HUES64 (cell line): ENCODE results near the gene PRDM15.

Source experiments
- H3K27ac ChIP-seq: 2 replicates; pipeline ENCODE4 v1.7.0; 2013; ENCODE audit warnings: low read depth, low read length, inconsistent platforms
- H3K27me3 ChIP-seq: 2 replicates; pipeline ENCODE4 v1.6.1; 2013; ENCODE audit warnings: mild to moderate bottlenecking, low read length; ENCODE audit not compliant: insufficient read depth
- H3K36me3 ChIP-seq: 2 replicates; pipeline ENCODE4 v1.6.1; 2013; ENCODE audit warnings: mild to moderate bottlenecking, low read length; ENCODE audit not compliant: insufficient read depth
- H3K4me1 ChIP-seq: 2 replicates; pipeline ENCODE4 v1.6.1; 2013; ENCODE audit warnings: mild to moderate bottlenecking, low read length, moderate library complexity; ENCODE audit not compliant: insufficient read depth
- H3K4me3 ChIP-seq: 2 replicates; pipeline ENCODE4 v1.5.1; 2013; ENCODE audit warnings: mild to moderate bottlenecking, low read length, moderate library complexity
- H3K9ac ChIP-seq: 2 replicates; pipeline ENCODE4 v1.6.1; 2013; ENCODE audit warnings: mild to moderate bottlenecking, low read depth, low read length
- H3K9me3 ChIP-seq: 2 replicates; pipeline ENCODE4 v1.6.1; 2013; ENCODE audit warnings: low read depth, low read length; ENCODE audit not compliant: insufficient read depth
- WGBS: fragments of 150-250, 120-280 bp; methylation state at CpG from one replicate; pipeline ENCODE4 v1.1.7; 2013; ENCODE audit warnings: missing lambda C conversion rate; 5-methylcytosine and 5-hydroxymethylcytosine counted together

Gene PRDM15

GRCh38 chr21:41907496-41908258, 28.5 kb upstream of the PRDM15 start:
- no peaks in the 10 kb centered on the region for H3K27me3 ChIP-seq
- no peak overlapping the region for H3K9ac ChIP-seq
- no peak overlapping the region for H3K4me3 ChIP-seq
- no peak overlapping the region for H3K27ac ChIP-seq
- H3K4me1 ChIP-seq: no peaks in the 10 kb centered on the region
- H3K9me3 ChIP-seq: no peaks in the 10 kb centered on the region
- H3K36me3 ChIP-seq: no peaks in the 10 kb centered on the region; the same call in none of the 2 replicates
- 92% methylated on average over 36 of the region's 36 CpGs for WGBS

GRCh38 chr21:41906770-41907169, 27.6 kb upstream of the PRDM15 start:
- Histone ChIP-seq H3K9ac (no peak overlapping the region), H3K4me3 (no peak overlapping the region), H3K36me3 (no peaks in the 10 kb centered on the region; the same call in none of the 2 replicates), H3K9me3 (no peaks in the 10 kb centered on the region), H3K27ac (no peak overlapping the region), H3K4me1 (no peaks in the 10 kb centered on the region), H3K27me3 (no peaks in the 10 kb centered on the region)
- 91% methylated on average over 14 of the region's 14 CpGs for WGBS

DNA sequence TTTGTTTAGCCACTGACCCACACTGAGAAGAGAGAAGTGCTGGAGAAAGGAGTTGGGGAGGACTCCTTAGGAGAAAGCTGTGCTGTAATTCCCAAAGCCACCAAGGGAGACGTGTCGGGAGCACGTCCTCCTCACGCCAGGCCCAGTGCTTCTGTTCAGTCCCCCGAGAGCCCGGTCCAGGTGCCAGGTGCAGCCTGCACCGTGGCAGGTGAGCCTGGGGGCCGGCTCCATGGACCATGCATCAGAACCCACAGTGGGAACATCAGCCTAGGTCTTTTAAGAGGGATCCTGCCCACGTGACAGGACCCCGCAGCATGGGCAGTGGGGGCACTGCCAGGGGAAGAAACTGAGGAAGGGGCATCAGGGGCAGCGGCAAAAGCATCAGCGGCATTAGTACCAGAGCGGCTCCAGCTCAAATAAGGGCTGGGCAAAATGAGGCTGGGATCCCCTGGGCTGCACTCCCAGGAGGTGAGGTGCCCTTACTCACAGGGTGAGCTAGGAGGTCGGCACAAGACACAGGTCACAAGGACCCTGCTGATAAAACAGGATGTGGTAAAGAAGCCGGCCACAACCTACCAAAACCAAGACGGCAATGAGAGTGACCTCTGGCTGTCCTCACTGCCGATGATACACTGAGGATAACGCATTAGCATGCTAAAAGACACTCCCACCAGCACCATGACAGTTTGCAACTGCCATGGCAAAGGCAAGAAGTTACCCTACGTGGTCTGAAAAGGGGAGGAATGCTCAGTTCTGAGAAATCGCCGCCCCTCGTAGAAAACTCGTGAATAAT, 24.6 kb upstream of the PRDM15 start:
- WGBS: 81% methylated on average over 23 of the region's 23 CpGs
- Histone ChIP-seq H3K27me3 (no peaks in the 10 kb centered on the region), H3K4me3 (no peak overlapping the region), H3K4me1 (no peaks in the 10 kb centered on the region), H3K27ac (no peak overlapping the region), H3K36me3 (peaks cover 8% of the 10 kb centered on the region), H3K9me3 (no peaks in the 10 kb centered on the region), H3K9ac (no peak overlapping the region)

- H3K27me3 ChIP-seq: no peaks in the 10 kb centered on the region
- H3K9ac ChIP-seq: no peak overlapping the region
- 95% methylated on average over 8 of the region's 8 CpGs for WGBS
- H3K4me3 ChIP-seq: no peak overlapping the region
- H3K9me3 ChIP-seq: no peaks in the 10 kb centered on the region
- no peak overlapping the region for H3K27ac ChIP-seq
- H3K4me1 ChIP-seq: peaks cover 5% of the 10 kb centered on the region; the same call in 1 of the 2 replicates
- H3K36me3 ChIP-seq: peaks cover 8% of the 10 kb centered on the region
Measured at GRCh38 chr21:41902946-41903345, 23.8 kb upstream of the PRDM15 start.

GRCh38 chr21:41901782-41902181, 22.6 kb upstream of the PRDM15 start:
- no peaks in the 10 kb centered on the region for H3K27me3 ChIP-seq
- H3K4me3 ChIP-seq: no peak overlapping the region
- H3K9ac ChIP-seq: no peak overlapping the region
- H3K4me1 ChIP-seq: peaks cover 17% of the 10 kb centered on the region
- no peaks in the 10 kb centered on the region for H3K9me3 ChIP-seq
- no peak overlapping the region for H3K27ac ChIP-seq
- WGBS: 90% methylated on average over 2 of the region's 3 CpGs
- peaks cover 8% of the 10 kb centered on the region for H3K36me3 ChIP-seq

DNA sequence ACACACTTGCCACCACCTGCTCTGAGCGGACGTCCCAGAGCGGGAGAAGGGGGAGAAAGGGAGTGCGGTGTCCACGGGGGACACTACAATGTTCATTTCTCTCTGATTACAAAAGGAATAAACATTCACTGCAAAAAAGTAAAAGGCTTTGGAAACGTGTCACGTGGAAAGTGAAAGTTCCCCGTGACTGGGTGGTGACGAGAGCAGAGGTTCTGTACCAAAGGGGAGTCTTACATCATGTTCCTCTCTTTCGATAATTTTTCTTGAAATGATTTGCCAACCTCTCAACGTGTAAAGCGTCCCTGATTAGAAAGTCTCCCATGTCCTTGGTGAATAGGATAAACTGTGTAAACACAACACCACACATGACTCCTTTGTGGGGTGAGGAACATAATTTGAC, 22.0 kb upstream of the PRDM15 start:
- Histone ChIP-seq H3K9me3 (no peaks in the 10 kb centered on the region), H3K36me3 (peaks cover 8% of the 10 kb centered on the region), H3K27me3 (no peaks in the 10 kb centered on the region), H3K4me3 (no peak overlapping the region), H3K9ac (no peak overlapping the region), H3K27ac (no peak overlapping the region), H3K4me1 (peaks cover 24% of the 10 kb centered on the region)
- 93% methylated on average over 10 of the region's 12 CpGs for WGBS

- Histone ChIP-seq H3K9me3 (no peaks in the 10 kb centered on the region), H3K27me3 (no peaks in the 10 kb centered on the region), H3K4me1 (peaks cover 30% of the 10 kb centered on the region), H3K4me3 (no peak overlapping the region), H3K9ac (no peak overlapping the region), H3K27ac (no peak overlapping the region), H3K36me3 (peaks cover 8% of the 10 kb centered on the region)
- WGBS: 89% methylated on average over 6 of the region's 6 CpGs
Measured at GRCh38 chr21:41900401-41900800, 21.3 kb upstream of the PRDM15 start.

DNA sequence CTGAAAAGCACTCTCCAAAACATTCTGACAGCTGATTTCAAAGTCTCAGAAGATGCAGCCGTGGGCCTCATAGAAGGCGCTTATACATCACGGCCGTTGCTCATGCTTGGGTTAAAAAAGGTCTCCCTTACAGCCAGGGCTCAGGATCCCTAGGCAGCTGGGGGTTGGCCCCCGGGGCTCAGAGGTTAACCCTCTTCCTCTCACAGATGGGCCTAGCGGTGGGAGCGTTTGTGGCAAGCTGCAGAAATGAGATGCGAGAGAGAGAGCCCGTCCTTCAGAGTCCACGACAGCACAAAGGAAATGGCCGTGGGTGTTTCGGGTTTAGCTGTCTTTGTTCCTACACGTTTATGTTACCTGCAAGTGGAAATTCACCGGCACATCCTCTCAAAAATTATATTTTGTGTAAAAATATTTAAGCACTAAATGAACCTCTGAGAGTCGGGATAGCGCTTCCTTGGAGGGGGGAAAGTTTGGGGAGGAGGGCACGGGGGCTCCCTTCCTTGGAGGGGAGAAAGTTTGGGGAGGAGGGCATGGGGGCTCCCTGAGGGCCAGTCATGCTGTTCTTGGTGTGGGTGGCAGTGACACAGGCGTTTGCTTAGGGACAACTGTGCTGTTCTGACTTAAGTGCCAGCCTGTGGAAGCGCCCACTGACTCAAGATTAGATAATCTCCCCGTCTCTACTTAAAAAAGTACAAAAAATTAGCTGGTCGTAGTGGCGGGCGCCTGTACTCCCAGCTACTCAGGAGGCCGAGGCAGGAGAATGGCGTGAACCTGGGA, 20.5 kb upstream of the PRDM15 start:
- WGBS: 88% methylated on average over 24 of the region's 25 CpGs
- H3K27ac ChIP-seq: no peak overlapping the region
- H3K4me3 ChIP-seq: no peak overlapping the region
- H3K4me1 ChIP-seq: peaks cover 30% of the 10 kb centered on the region
- H3K36me3 ChIP-seq: peaks cover 8% of the 10 kb centered on the region
- H3K27me3 ChIP-seq: no peaks in the 10 kb centered on the region
- H3K9ac ChIP-seq: no peak overlapping the region
- no peaks in the 10 kb centered on the region for H3K9me3 ChIP-seq

GRCh38 chr21:41898998-41899397, 19.9 kb upstream of the PRDM15 start:
- H3K27ac ChIP-seq: no peak overlapping the region
- no peak overlapping the region for H3K4me3 ChIP-seq
- peaks cover 30% of the 10 kb centered on the region for H3K4me1 ChIP-seq
- WGBS: 96% methylated on average over 17 of the region's 17 CpGs
- no peaks in the 10 kb centered on the region for H3K27me3 ChIP-seq
- H3K9ac ChIP-seq: no peak overlapping the region
- H3K9me3 ChIP-seq: no peaks in the 10 kb centered on the region
- peaks cover 8% of the 10 kb centered on the region for H3K36me3 ChIP-seq

DNA sequence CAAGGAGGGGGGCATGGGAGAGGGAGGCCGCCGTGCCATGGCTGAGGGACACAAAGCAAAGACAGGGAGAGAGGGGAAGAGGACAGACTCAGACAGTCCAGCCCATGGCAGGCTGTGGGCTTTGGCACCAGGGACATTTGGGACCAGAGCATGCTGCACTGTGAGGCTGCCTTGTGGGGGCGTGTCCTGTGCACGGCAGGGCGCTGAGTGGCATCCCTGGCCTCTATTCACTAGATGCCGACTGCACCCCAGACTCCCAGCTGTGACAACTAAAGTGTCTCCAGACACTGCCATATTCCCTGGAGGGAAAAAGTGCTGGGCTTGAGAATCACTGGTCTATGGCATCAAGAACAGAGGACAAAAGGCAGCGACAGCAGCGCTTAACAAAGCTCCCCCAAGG, 18.6 kb upstream of the PRDM15 start:
- WGBS: 52% methylated on average over 8 of the region's 8 CpGs
- Histone ChIP-seq H3K27me3 (no peaks in the 10 kb centered on the region), H3K4me1 (peaks cover 30% of the 10 kb centered on the region), H3K27ac (no peak overlapping the region), H3K36me3 (peaks cover 8% of the 10 kb centered on the region), H3K9ac (no peak overlapping the region), H3K4me3 (no peak overlapping the region), H3K9me3 (no peaks in the 10 kb centered on the region)
